GM19351 (cell line): ENCODE data around the gene CALML6.
"Not testable (repeated sequence)": the region's sequence is repeated elsewhere in the genome, so short reads cannot be mapped to it uniquely, and the experiment has no call there.

Source experiments
- ATAC-seq: cut with Tn5 transposase; IDR thresholded peaks from one replicate; pipeline ENCODE4 v1.9.1; 2021; ENCODE audit warnings: mild to moderate bottlenecking, moderate library complexity; ENCODE audit not compliant: unreplicated experiment

The CALML6 gene

DNA sequence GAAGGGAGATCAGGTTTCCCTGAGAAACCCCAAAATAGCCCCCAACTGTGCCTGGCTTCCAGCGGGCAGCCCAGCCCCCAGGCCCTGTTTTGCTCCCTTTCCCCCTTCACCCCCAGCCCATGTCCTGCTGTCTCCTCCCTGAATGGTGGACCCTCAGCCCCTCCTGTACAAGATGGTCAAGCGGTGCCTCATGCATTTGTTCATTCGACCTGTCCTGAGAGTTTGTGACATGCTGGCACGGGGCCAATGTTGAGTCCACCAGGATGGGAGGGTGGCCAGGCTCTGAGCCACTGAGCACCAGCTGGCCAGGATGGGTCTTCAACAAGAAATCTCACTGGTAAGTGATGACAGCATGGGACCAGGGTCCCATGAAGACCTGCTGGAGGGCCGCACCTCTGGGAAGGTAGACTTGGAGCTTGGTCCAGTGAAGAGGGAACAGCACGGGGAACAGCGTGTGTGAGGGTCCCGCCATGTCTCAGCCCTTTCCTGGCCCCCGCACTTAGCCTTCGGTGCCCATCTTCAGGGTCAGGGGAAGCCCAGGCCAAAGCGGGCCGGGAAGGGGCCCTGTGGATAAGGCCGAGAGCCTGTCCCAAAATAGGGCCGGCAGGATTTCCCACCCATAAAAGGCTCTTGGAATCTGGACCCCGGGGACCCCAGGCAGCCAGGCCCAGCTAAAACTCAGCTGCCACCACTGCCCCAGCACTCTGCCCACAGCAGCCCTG, at the start of gene CALML6:
Gene CALML6 (plus strand): TSS at position 290 of the 722 bp plus-strand sequence. CDS start 21 bp downstream, at position 311.
- no peak for ATAC-seq

- no peak for ATAC-seq
Measured at GRCh38 chr1:1867164-1867563, 47.9 kb upstream of the CALML6 start.

DNA sequence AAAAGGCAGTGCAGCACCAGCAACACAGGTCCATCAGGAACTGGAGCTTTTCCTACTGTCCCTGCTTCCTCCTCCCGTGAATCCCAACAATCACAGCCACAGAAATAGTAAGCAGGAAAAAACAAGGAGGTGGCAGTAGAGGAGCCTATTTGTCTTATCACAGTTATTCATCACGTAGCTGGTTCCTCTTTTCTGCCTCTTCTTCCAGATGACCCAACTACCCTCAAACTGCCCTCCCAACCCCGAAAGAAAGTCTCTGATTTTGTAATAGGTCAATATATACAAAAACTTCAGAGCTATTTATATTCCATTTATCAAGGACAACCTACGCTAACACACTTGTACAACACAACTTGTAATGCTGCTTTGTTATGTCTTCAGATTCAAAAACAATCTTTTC, 45.6 kb upstream of the CALML6 start:
- no peak for ATAC-seq

DNA sequence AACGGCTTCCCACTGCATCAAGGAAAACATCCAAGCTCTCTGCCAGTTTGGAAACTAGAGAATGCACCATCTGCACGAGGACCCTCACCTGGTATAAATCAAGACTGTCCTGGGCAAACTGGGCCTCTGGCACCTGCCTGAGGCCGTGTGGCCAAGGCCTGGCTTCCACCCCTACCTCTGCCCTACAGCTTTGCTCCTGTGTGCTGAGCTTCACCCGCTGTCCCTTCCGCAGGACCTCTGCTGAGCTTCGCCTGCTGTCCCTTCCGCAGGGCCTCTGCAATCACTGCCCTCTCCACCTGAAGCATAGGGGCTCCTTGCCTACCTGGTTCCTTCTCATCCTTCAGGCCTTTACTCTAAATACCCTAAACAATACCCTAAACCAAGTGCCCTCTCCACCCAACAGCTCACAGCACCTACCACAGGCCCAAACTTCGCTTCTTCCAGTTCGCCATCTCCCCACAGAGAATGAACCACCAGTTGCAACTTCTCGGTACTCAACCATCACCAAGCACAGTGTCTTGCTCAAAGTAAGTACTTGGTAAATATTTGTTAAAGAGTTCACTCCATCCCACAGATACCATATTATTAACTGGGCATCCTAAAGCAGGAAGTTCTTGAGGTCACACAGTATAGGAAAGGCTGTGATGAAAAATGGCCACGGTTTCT, 42.6 kb upstream of the CALML6 start:
- ATAC-seq: no peak

GRCh38 chr1:1873186-1873585, 41.9 kb upstream of the CALML6 start:
- ATAC-seq: no peak

- ATAC-seq: no peak
Measured at GRCh38 chr1:1874901-1875300, 40.2 kb upstream of the CALML6 start.

GRCh38 chr1:1875932-1876331, 39.1 kb upstream of the CALML6 start:
- ATAC-seq: no peak

- no peak for ATAC-seq
Measured at GRCh38 chr1:1876335-1876930, 38.6 kb upstream of the CALML6 start.

DNA sequence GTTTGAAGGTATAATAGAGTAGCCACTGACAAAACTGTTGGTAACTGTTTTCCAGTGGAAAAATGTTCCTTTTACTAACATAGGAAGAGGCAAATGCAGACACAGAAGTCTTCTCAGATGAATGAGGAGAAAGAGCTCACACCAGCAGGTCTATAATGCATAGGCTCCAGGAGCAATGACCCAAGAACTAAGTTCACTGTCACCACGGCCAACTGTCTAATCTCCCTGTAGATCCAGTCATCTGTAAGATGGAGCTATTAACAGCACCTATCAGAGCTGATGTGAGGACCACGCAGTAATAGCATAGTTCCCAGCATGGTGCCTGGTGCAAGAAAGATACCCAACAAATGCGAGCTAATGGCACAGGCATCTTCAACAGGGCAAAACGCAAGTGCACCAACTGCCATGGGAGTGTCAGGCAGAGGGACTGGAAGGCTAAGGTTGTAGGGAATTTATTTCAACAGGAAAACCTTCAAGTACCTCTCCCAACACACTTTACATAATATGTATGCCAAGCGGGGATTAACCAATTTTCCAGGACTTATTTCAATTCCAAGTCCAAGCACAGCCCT, 37.1 kb upstream of the CALML6 start:
- no peak for ATAC-seq

- ATAC-seq: no peak
Measured at GRCh38 chr1:1879942-1880341, 35.1 kb upstream of the CALML6 start.

DNA sequence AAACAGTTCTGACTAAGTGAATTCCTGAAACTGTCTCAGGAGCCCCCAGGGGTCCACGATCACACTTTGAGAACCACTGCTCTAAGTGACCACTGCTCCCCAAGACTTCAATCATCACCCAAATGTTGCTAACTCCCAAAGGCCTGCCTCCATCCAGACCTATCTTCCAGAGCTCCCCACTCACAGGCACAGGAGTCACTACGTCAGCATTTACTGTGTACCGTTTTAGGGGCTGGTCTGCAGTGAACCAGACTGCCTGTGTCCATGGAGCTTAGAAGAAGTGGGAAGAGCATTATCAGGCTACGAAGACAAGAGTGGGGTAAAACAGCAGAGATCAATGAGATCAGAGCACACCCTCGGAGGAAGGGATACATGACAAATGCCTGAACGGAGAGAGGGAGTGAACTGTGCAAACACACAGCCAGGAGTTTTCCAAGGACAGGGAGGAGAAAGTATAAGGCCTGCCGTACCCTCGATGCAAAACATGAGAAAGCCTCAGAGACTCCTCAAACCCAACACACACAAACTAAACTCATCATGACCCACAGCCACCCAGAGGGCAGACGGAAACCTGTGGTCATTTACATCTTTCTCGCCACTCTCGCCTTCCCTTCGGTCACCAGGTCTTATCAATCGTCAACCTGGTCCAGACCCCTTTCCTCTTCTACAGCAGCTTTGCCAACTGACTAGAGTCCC, 34.3 kb upstream of the CALML6 start:
- ATAC-seq: no peak

DNA sequence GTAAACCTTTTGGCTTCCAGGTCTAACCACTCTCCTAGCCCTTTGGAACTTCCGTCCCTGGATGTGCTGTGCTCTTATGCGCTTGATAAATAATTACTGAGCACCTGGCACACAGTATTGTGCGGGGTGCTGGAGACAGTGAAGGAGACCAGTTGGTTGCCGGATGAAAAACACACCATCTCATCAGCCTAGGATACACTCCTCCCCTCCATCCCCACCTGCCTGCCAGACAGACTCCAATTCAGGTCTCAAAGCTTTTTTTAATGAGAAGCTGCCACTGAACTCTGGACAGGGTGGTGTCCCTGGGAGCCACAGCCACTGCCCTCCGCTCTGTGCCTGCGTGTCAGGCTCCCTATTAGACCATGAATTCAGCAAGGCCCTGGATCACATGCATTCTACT, 33.3 kb upstream of the CALML6 start:
- no peak for ATAC-seq

DNA sequence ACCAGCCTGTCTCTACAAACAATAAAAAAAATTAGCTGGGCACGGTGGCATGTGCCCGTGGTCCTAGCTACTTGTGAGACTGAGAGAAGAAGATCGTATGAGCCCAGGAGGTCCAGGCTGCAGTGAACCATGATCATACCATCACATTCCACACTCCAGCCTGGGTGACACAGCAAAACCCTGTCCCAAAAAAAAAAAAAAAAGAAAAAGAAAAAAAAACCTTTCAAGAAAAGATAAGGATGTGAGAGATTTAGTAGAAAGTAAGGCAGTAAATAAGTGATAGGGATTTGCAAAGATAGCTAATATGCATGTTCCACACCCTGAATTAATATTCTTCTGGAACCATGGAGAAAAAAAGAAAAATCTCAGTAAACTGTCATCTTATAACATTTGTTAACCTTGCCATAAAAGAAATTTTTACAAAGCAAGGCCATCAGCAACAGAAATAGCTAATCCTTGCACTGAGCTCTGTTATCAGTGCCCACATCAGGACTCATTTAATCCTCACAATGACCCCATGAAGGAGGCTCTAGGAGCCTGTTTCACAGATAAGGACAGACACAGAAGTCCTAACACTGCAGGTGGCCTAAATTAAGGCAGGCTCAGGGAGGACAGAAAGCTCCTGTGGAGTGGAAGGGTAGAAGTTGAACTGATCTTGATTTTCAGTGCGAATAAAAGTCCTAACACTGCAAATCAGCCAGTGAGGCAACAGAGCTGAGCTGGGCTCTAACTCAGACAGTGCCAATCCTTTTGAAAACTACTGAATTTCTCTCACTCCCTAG, 31.8 kb upstream of the CALML6 start:
- no peak for ATAC-seq

DNA sequence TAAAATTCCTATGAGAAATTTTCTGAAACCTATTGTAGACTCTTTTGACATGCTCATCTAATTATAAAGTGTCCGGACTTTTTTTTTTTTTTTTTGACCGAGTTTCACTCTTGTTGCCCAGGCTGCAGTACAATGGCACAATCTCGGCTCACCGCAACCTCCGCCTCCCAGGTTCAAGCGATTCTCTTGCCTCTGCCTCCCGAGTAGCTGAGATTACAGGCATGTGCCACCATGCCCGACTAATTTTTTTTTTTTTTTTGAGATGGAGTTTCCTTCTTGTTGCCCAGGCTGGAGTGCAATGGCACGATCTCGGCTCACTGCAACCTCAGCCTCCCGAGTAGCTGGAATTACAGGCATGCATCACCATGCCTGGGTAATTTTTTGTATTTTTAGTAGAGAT, 31.2 kb upstream of the CALML6 start:
- not testable (repeated sequence) for ATAC-seq

- ATAC-seq: no peak
Measured at GRCh38 chr1:1889090-1889750, 25.8 kb upstream of the CALML6 start.

- peak; percentile 29 for ATAC-seq
Measured at GRCh38 chr1:1889847-1890505, 25.1 kb upstream of the CALML6 start.

DNA sequence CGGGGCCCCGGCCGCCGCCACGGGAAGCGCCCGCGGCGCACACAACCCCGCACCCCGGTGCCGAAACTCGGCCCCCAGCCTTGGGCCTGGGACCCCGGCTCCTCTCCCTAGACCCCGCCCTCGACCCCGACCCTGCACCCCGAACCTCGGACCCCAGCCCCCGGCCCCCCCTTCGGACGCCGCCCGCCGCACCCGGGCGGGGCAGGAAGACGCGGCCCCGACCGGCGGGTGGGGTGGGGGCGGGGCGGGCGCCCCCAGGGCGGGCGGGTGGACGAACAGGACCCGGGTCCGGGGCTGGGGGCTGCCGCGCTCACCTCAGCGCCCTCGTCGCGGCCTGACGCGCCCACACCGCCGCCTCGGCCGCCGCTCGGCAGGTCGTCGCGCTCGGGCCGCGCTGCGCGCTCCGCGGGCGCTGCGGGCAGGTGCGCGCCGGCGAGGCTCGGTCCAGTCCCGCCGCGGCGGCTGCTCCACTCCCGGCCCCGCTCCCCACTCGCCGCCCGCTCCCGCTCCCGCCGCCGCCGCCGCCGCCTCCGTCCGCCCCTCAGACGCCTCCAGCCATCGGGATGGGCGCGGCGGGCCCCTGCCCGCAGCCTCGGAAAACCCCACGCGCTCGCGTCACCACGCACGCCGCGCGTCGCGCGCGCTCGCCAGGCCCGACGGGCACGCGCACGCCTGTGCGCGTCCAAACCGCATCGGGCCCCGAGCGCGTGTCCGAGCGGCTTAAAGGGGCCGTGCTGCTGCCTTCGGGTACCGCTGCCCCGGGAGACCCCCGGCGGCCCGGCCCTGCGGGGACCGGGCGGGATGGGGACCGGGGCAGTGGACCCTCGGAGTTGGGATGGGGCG, 24.3 kb upstream of the CALML6 start, which contains the start of gene GNB1:
Gene GNB1 (minus strand): TSS at position 582 of the 843 bp plus-strand sequence. CDS start 65,634 bp downstream, outside the sequence.
- peak; percentile 60 for ATAC-seq

GRCh38 chr1:1891349-1892078, 23.5 kb upstream of the CALML6 start:
- no peak for ATAC-seq
